HCT116 (cell line): Measurements from ENCODE around the gene TSC22D4. TPM values are rescaled to one million over a fixed set of nuclear protein-coding genes. Genes with fewer than 3 reads are reported as not detected.
A peak's percentile ranks its signal among the peaks of the same experiment; 100 is the strongest.

Experiments
- ATAC-seq: fragments of 200-7000 bp; cut with Tn5 transposase; 2 replicates; pipeline ENCODE4 v1.9.1; 2020; ENCODE audit warnings: mild to moderate bottlenecking, moderate library complexity
- BruUV-seq: library from RNA; stranded (reverse); fragments of 400-500 nt; replicated peaks from 2 replicates; lab custom pipeline; 2021; lab: Mats Ljungman, UMichigan
- CTCF ChIA-PET: fragments of 300-600 bp; sonication (Branson Sonifier 250); formaldehyde crosslinking; loops from one replicate; lab custom pipeline; 2021; ENCODE audit warnings: antibody characterized with exemption; lab: Charles Lee
- POLR2A ChIA-PET: fragments of 300-600, 350-600 bp; sonication (Branson Sonifier 250); formaldehyde crosslinking; loops from one replicate; lab custom pipeline; 2021; ENCODE audit warnings: antibody characterized with exemption; lab: Charles Lee
- RAD21 ChIA-PET, 2 experiments: fragments of 300-600 bp; sonication (Branson Sonifier 250); formaldehyde crosslinking; loops; one replicate each; lab custom pipeline; 2023; ENCODE audit warnings: low total read pairs in 2 of 2; ENCODE audit not compliant: uncharacterized antibody in 2 of 2, unreplicated experiment in 2 of 2, low non-redundant PET in 1 of 2; lab: Charles Lee
- DNase-seq: peaks from one replicate; pipeline ENCODE4 v3.0.0-alpha.2; 2010; ENCODE audit warnings: low read depth, low spot score
- H2AFZ ChIP-seq: fragments of 200-600 bp; shearing (Covaris generic), sonication (generic); 2 replicates; pipeline ENCODE4 v1.6.1; 2017; ENCODE audit warnings: low read depth, mixed run types, mixed read lengths, antibody characterized with exemption, low read length; ENCODE audit not compliant: poor library complexity, severe bottlenecking
- H3K27ac ChIP-seq: 2 replicates; pipeline ENCODE4 v1.5.1; 2012; ENCODE audit warnings: low read depth, low read length
- H3K27me3 ChIP-seq: fragments of 200-600 bp; sonication (generic); 2 replicates; pipeline ENCODE4 v1.6.1; 2016; ENCODE audit warnings: mixed run types, low read length, mixed read lengths; ENCODE audit not compliant: insufficient read depth
- H3K36me3 ChIP-seq, 2 experiments: fragments of 200-500 bp in 1 of 2; fragments of 200-600 bp in 1 of 2; sonication (Bioruptor generic) in 1 of 2; sonication (generic) in 1 of 2; 2 replicates each; pipeline versions ENCODE4 v1.5.1 to v1.6.1; 2014 to 2016; ENCODE audit warnings: low read length in 2 of 2, inconsistent platforms in 1 of 2, mixed read lengths in 1 of 2, mixed run types in 1 of 2; ENCODE audit not compliant: insufficient read depth in 2 of 2, control insufficient read depth in 1 of 2
- H3K4me1 ChIP-seq, 2 experiments: fragments of 200-600 bp in 1 of 2; sonication (generic) in 1 of 2; 2 replicates each; pipeline versions ENCODE4 v1.5.1 to v1.6.1; 2012 to 2017; ENCODE audit warnings: low read length in 2 of 2, inconsistent platforms in 1 of 2, mild to moderate bottlenecking in 1 of 2, mixed read lengths in 1 of 2, mixed run types in 1 of 2, moderate library complexity in 1 of 2; ENCODE audit not compliant: insufficient read depth in 2 of 2, control insufficient read depth in 1 of 2
- H3K4me2 ChIP-seq: fragments of 200-600 bp; sonication (generic); 2 replicates; pipeline ENCODE4 v1.6.1; 2017; ENCODE audit warnings: mixed run types, low read length, mixed read lengths
- H3K4me3 ChIP-seq, 2 experiments: fragments of 200-600 bp in 1 of 2; sonication (generic) in 1 of 2; replicated peaks in 1 of 2; 2 replicates each; pipeline ENCODE4 v1.5.1; 2011 to 2016; ENCODE audit warnings: low read length in 2 of 2, control low read depth in 1 of 2, low read depth in 1 of 2, mild to moderate bottlenecking in 1 of 2, mixed read lengths in 1 of 2, mixed run types in 1 of 2
- H3K79me2 ChIP-seq: fragments of 200-600 bp; sonication (generic); 2 replicates; pipeline ENCODE4 v1.6.1; 2017; ENCODE audit warnings: mild to moderate bottlenecking, mixed run types, low read length, moderate library complexity, mixed read lengths; ENCODE audit not compliant: insufficient read depth
- H3K9ac ChIP-seq: fragments of 200-600 bp; sonication (generic); 2 replicates; pipeline ENCODE4 v1.6.1; 2016; ENCODE audit warnings: low read length, mixed read lengths
- H3K9me2 ChIP-seq: fragments of 200-600 bp; sonication (generic), shearing (Covaris generic); 2 replicates; pipeline ENCODE4 v1.6.1; 2017; ENCODE audit warnings: mixed run types, mild to moderate bottlenecking, moderate library complexity; ENCODE audit not compliant: insufficient read depth
- H3K9me3 ChIP-seq, 2 experiments: fragments of 200-500 bp in 1 of 2; fragments of 200-600 bp in 1 of 2; sonication (Bioruptor generic) in 1 of 2; sonication (generic) in 1 of 2; 2 replicates each; pipeline ENCODE4 v1.6.1; 2014 to 2017; ENCODE audit warnings: low read length in 2 of 2, mixed read lengths in 2 of 2, inconsistent platforms in 1 of 2, low read depth in 1 of 2, mild to moderate bottlenecking in 1 of 2, mixed run types in 1 of 2, moderate library complexity in 1 of 2; ENCODE audit not compliant: control insufficient read depth in 1 of 2, insufficient read depth in 1 of 2
- H4K20me1 ChIP-seq: fragments of 200-600 bp; sonication (generic), shearing (Covaris generic); 2 replicates; pipeline ENCODE4 v1.6.1; 2017; ENCODE audit warnings: mixed run types, mild to moderate bottlenecking, moderate library complexity; ENCODE audit not compliant: insufficient read depth
- CBX3 ChIP-seq: IDR thresholded peaks from 2 replicates; pipeline ENCODE4 v1.6.1; 2012; ENCODE audit warnings: low read depth
- CTCF ChIP-seq, 3 experiments: fragments of 200-600 bp in 1 of 3; sonication (generic) in 1 of 3; IDR thresholded peaks in 2 of 3; conservative IDR thresholded peaks in 1 of 3; 2 replicates each; pipeline ENCODE4 v1.5.1; 2012 to 2017; ENCODE audit warnings: low read depth in 2 of 3, low read length in 2 of 3, antibody characterized with exemption in 1 of 3, borderline replicate concordance in 1 of 3, control low read depth in 1 of 3, mild to moderate bottlenecking in 1 of 3, mixed read lengths in 1 of 3, mixed run types in 1 of 3, moderate library complexity in 1 of 3; ENCODE audit not compliant: insufficient read depth in 1 of 3
- EGR1 ChIP-seq: IDR thresholded peaks from 2 replicates; pipeline ENCODE4 v1.6.1; 2012; ENCODE audit warnings: low read depth
- ELF1 ChIP-seq: IDR thresholded peaks from 2 replicates; pipeline ENCODE4 v1.6.1; 2012; ENCODE audit warnings: low read depth, borderline replicate concordance
- EZH2 ChIP-seq: fragments of 200-600 bp; sonication (generic); IDR thresholded peaks from 2 replicates; pipeline ENCODE4 v1.6.1; 2017; ENCODE audit warnings: antibody characterized with exemption, mixed run types
- EZH2phosphoT487 ChIP-seq: fragments of 200-600 bp; IDR thresholded peaks from 2 replicates; pipeline ENCODE4 v1.6.1; 2018; ENCODE audit warnings: antibody characterized with exemption, borderline replicate concordance
- POLR2A ChIP-seq: IDR thresholded peaks from 2 replicates; pipeline ENCODE4 v1.7.0; 2011; ENCODE audit warnings: borderline replicate concordance; ENCODE audit not compliant: insufficient read depth, insufficient read length; ENCODE audit errors: extremely low read depth
- RAD21 ChIP-seq: IDR thresholded peaks from 2 replicates; pipeline ENCODE4 v1.6.1; 2012; ENCODE audit warnings: low read depth, mild to moderate bottlenecking
- TCF7L2 ChIP-seq: IDR thresholded peaks from 2 replicates; pipeline ENCODE4 v1.7.0; 2011; ENCODE audit warnings: borderline replicate concordance, inconsistent platforms; ENCODE audit not compliant: insufficient read depth, insufficient read length; ENCODE audit errors: extremely low read depth
- ZFX ChIP-seq: fragments of 450-650 bp; IDR thresholded peaks from 2 replicates; pipeline ENCODE4 v1.6.1; 2017
- ZNF274 ChIP-seq: fragments of 200-500 bp; sonication (Bioruptor generic); IDR thresholded peaks from 2 replicates; pipeline ENCODE4 v1.6.1; 2014; ENCODE audit warnings: mild to moderate bottlenecking, low read depth, low read length, inconsistent platforms
- intact Hi-C: fragments of 100-400 bp; cut with micrococcal nuclease; formaldehyde crosslinking; loops from 2 replicates; pipeline ENCODE4 v1.10.0; 2022
- total RNA-seq: library from RNA; stranded (reverse); gene quantifications from one replicate; pipeline ENCODE4 v1.2.1, GENCODE V29; 2021; ENCODE audit not compliant: unreplicated experiment

Gene TSC22D4
- total RNA-seq, 1 experiment from 2014 or later, result 36.9 TPM

- Histone ChIP-seq H3K9me2 (no peaks in the 10 kb centered on the region), H3K4me2 (no peak overlapping the region), H3K4me1 (peaks cover 15 to 30% of the 10 kb centered on the region in 2 experiments), H2AFZ (no peak overlapping the region), H3K79me2 (no peaks in the 10 kb centered on the region), H3K27me3 (no peaks in the 10 kb centered on the region), H3K9me3 (no peaks in the 10 kb centered on the region), H4K20me1 (no peaks in the 10 kb centered on the region), H3K36me3 (0 out of 4 replicates have a peak, but pooled peaks cover 0 to 2% of the 10 kb centered on the region in 2 experiments), H3K9ac (no peak overlapping the region), H3K27ac (no peak overlapping the region), H3K4me3 (no peak overlapping the region)
- ChIA-PET CTCF (no interaction called here), POLR2A (no interaction called here), RAD21 (no interaction called here)
- intact Hi-C loops, result no loop called here
- ATAC-seq (no peak), DNase-seq (no peak)
- TF ChIP-seq EZH2phosphoT487 (no peak), TCF7L2 (no peak)
- BruUV-seq, result no TSS peak
Measured at GRCh38 chr7:100466653-100467605, 12.1 kb downstream of the TSC22D4 start.

GRCh38 chr7:100465702-100466311, 13.2 kb downstream of the TSC22D4 start:
- Histone ChIP-seq H3K4me2 (no peak overlapping the region), H4K20me1 (no peaks in the 10 kb centered on the region), H3K4me1 (peaks cover 14 to 28% of the 10 kb centered on the region in 2 experiments), H3K27ac (no peak overlapping the region), H3K27me3 (no peaks in the 10 kb centered on the region), H3K9me2 (no peaks in the 10 kb centered on the region), H3K36me3 (0 out of 4 replicates have a peak, but pooled peaks cover 0 to 2% of the 10 kb centered on the region in 2 experiments), H2AFZ (no peak overlapping the region), H3K4me3 (no peak overlapping the region), H3K79me2 (no peaks in the 10 kb centered on the region), H3K9me3 (no peaks in the 10 kb centered on the region), H3K9ac (no peak overlapping the region)
- TF ChIP-seq CTCF (IDR thresholded peaks at IDR 0.05 in 2 of 3, conservative IDR thresholded peaks at IDR 0.05 in 1 of 3; ENCODE audit: borderline replicate concordance in 1 of 3, insufficient read depth in 1 of 3, low read depth in 2 of 3, low read length in 2 of 3), result peak; percentile 54 to 68 (median 59); a peak in 5 of 6 replicates
- peak; percentile 77 for TF ChIP-seq RAD21
- no peak for TF ChIP-seq EZH2
- no peak for TF ChIP-seq ZFX
- no peak for TF ChIP-seq ELF1
- no peak for TF ChIP-seq CBX3
- no peak for TF ChIP-seq POLR2A
- TF ChIP-seq ZNF274, result no peak
- TF ChIP-seq EGR1, result no peak
- RAD21 ChIA-PET, result interaction anchor here (0.7 to 1.3 kb wide), 4 partner anchors 14 to 240 kb away, joined by 4 to 7 read pairs (median 4); partner anchors contain the start of gene POP7 (in 1 of the 2)
- no TSS peak for BruUV-seq
- ATAC-seq (peak; percentile 80), DNase-seq (no peak)
- POLR2A ChIA-PET, result interaction anchor here (1.5 kb wide), 1 partner anchor 121 kb away, joined by 6 read pairs; the partner anchor contains the start of genes FBXO24 and LRCH4
- intact Hi-C loops, result no loop called here
- CTCF ChIA-PET, result interaction anchor here (0.6 to 2.4 kb wide), 8 partner anchors 11 to 239 kb away, joined by 3 to 13 read pairs (median 4); partner anchors contain the start of genes FBXO24, LRCH4 and POP7
